Activated T-cell treated with anti-CD3 and anti-CD28 coated beads, Interleukin-2, amount 50 U/mL, for 4 hours (primary cell): Measurements from ENCODE around the gene OR51B6. TPM values are rescaled to one million over a fixed set of nuclear protein-coding genes. Genes with fewer than 3 reads are reported as not detected.

Experiments
- ATAC-seq, 2 donors: fragments of 200-7000 bp; cut with Tn5 transposase; one replicate each; pipeline ENCODE4 v1.10.0; 2021
- DNase-seq: peaks from one replicate; pipeline ENCODE4 v3.0.0-alpha.2; 2020
- H3K27me3 Mint-ChIP-seq: one replicate; pipeline ENCODE4 v1.8.0; 2021; ENCODE audit warnings: low read depth, mixed read lengths
- H3K36me3 Mint-ChIP-seq: one replicate; pipeline ENCODE4 v1.8.0; 2022; ENCODE audit warnings: mixed read lengths; ENCODE audit not compliant: insufficient read depth
- H3K4me1 Mint-ChIP-seq: one replicate; pipeline ENCODE4 v1.8.0; 2021; ENCODE audit warnings: low read depth, mixed read lengths
- H3K4me3 Mint-ChIP-seq: one replicate; pipeline ENCODE4 v1.8.0; 2021; ENCODE audit warnings: mild to moderate bottlenecking, moderate library complexity, mixed read lengths
- H3K9me3 Mint-ChIP-seq: one replicate; pipeline ENCODE4 v1.8.0; 2021; ENCODE audit warnings: mixed read lengths
- total RNA-seq, 3 donors: library from RNA; stranded (reverse); gene quantifications; one replicate each; pipeline ENCODE4 v1.2.1, GENCODE V29; 2021

OR51B6 gene
- total RNA-seq, 3 donors from 2014 or later: not detected

DNA sequence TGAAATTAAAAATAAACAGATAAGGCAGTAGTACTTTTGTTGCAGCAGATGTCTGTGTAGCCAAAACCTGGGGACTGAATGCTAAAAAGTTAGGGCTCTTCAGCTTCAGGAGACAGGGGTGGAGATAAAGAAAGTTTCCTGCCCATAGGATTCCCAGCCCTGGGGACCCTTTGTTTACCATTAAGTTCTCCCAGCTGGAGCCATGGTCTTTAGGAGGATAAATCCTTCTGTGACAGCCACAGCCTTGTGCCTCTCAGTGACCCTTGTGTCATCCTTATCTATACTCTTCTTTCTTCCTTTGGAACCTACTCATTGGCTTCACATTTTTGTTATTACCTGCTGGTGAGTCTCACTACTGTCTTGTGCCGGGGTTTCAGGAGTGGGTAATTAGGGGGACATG lies 32.3 kb downstream of the OR51B6 start, which contains the start of gene OR51M1:
Gene OR51M1, plus strand, starts transcription at position 237 of the 400 bp plus-strand sequence. CDS start 5,587 bp downstream, outside the sequence.
- Mint-ChIP-seq H3K9me3 (no peaks in the 10 kb centered on the region), H3K27me3 (no peaks in the 10 kb centered on the region), H3K4me3 (no peak within 1 kb of the TSS), H3K4me1 (no peaks in the 10 kb centered on the region), H3K36me3 (no peaks in the 10 kb centered on the region)
- DNase-seq: no peak
- no peak for ATAC-seq

DNA sequence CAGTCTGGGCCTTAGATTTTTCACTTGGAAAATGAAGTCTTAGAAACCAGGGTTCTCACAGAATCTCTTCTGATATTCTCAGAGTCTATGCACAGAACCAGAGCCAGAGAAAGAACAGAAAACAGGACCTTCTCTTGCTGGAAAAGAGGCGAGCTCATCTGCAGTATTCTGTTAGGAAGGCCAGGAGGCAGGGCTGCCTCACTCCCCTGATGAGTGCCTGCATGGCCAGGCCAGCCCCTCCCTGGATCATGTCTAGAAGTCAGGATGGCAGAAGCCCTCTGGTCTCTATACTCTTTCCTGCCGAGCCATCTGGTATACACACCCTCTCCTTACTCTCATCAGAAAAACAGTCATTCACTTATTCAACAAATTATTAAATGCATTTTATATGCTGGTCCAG lies 33.0 kb downstream of the OR51B6 start:
- H3K4me1 Mint-ChIP-seq: no peaks in the 10 kb centered on the region
- no peak overlapping the region for H3K4me3 Mint-ChIP-seq
- DNase-seq (no peak), ATAC-seq (no peak)
- no peaks in the 10 kb centered on the region for H3K36me3 Mint-ChIP-seq
- no peaks in the 10 kb centered on the region for H3K27me3 Mint-ChIP-seq
- H3K9me3 Mint-ChIP-seq: no peaks in the 10 kb centered on the region

DNA sequence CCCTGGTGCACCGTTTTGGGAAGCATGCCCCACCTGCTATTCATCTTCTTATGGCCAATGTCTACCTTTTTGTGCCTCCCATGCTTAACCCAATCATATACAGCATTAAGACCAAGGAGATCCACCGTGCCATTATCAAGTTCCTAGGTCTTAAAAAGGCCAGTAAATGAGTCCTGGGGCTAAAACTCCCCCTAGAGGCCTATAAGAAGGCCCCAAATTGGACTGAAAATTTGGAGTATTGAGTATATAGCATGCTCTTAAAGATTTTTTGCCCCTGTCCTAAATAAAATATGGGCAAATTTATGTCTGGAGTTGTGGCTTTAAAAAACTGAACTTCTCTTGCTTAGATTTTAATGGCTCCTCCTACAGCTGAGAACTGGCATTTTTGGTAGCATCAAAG lies 38.9 kb downstream of the OR51B6 start:
- Mint-ChIP-seq H3K27me3 (peaks cover 5% of the 10 kb centered on the region), H3K4me1 (no peaks in the 10 kb centered on the region), H3K9me3 (no peaks in the 10 kb centered on the region), H3K36me3 (no peaks in the 10 kb centered on the region), H3K4me3 (no peak overlapping the region)
- DNase-seq (no peak), ATAC-seq (no peak)

DNA sequence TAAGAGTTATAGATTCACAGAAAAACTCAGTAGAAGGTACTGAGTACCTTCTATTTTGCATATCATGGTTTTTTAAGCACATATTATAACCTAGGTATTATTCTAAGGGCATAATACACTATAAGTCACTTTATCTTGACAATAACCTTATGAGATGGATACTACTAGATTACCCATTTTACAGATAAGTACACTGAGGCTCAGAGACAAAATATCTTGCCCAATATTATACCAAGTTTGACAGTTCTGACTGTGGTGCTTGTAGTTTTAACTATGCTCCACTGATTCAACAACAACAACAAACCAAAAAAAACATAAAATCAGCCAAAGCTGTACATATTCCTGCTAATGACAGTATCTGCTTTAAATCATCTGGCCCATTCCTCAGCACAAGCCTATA lies 42.8 kb downstream of the OR51B6 start:
- no peak for ATAC-seq
- Mint-ChIP-seq H3K27me3 (peaks cover 5% of the 10 kb centered on the region), H3K4me1 (no peaks in the 10 kb centered on the region), H3K36me3 (no peaks in the 10 kb centered on the region), H3K4me3 (no peak overlapping the region), H3K9me3 (no peaks in the 10 kb centered on the region)
- no peak for DNase-seq

DNA sequence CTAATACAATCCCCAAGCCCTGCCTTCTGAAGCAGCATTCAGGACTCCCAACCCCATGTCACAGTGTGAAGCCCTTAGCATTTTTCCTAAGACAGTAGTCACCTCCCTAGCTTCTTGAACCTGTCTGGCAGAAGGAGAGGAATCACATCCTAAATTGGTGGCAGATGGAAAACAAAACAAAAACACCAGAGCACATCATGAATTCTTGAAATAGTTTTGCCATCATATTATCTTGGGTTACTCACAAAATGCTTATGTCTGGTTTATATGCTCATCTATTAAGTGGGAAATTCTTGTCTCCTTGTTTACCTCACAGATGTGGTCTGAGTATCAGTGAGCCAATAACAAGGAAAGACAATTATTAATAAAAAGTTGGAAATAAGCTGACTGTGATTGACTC lies 47.6 kb downstream of the OR51B6 start:
- Mint-ChIP-seq H3K9me3 (no peaks in the 10 kb centered on the region), H3K27me3 (no peaks in the 10 kb centered on the region), H3K4me3 (no peak overlapping the region), H3K36me3 (no peaks in the 10 kb centered on the region), H3K4me1 (no peaks in the 10 kb centered on the region)
- no peak for DNase-seq
- no peak for ATAC-seq

Other genes with a start within 250 kb of the OR51B6 start
- not detected for gene OR52A5, start 213.2 kb upstream of the OR51B6 start, total RNA-seq
- gene OR52A1, start 196.8 kb upstream of the OR51B6 start, total RNA-seq: not detected
- gene OR51V1, start 150.8 kb upstream of the OR51B6 start, total RNA-seq: not detected
- not detected for gene HBB, start 124.4 kb upstream of the OR51B6 start, total RNA-seq
- gene HBD, start 117.0 kb upstream of the OR51B6 start, total RNA-seq: under 1 TPM in 2 of 3 donors, not detected in 1; 0.46 to 0.51 TPM
- 1 to 10 TPM; 1.0 to 2.4 (median 1.5) TPM for gene HBG1, start 101.7 kb upstream of the OR51B6 start, total RNA-seq
- 1 to 10 TPM; 5.7 to 7.5 (median 5.8) TPM for gene HBG2, start 96.7 kb upstream of the OR51B6 start, total RNA-seq
- 1 to 10 TPM; 1.3 to 2.3 (median 2.0) TPM for gene HBE1, start 81.6 kb upstream of the OR51B6 start, total RNA-seq
- not detected for gene OR51B4, start 49.6 kb upstream of the OR51B6 start, total RNA-seq
- not detected for gene OR51B2, start 27.2 kb upstream of the OR51B6 start, total RNA-seq
- not detected for gene OR51B5, start 8.0 kb upstream of the OR51B6 start, total RNA-seq
- not detected for gene OR51M1, start 32.3 kb downstream of the OR51B6 start, total RNA-seq
- gene OR51Q1, start 70.6 kb downstream of the OR51B6 start, total RNA-seq: not detected
- gene OR51I1, start 90.0 kb downstream of the OR51B6 start, total RNA-seq: not detected
- gene OR51I2, start 97.8 kb downstream of the OR51B6 start, total RNA-seq: not detected
- gene OR52D1, start 137.2 kb downstream of the OR51B6 start, total RNA-seq: not detected
- not detected for gene UBQLN3, start 158.4 kb downstream of the OR51B6 start, total RNA-seq
- not detected for gene UBQLNL, start 165.2 kb downstream of the OR51B6 start, total RNA-seq
- not detected for gene OR52H1, start 197.0 kb downstream of the OR51B6 start, total RNA-seq
- not detected for gene OR52B6, start 229.4 kb downstream of the OR51B6 start, total RNA-seq
- gene TRIM6, start 245.1 kb downstream of the OR51B6 start, total RNA-seq: under 1 TPM in 2 of 3 donors, not detected in 1; 0.14 to 0.30 TPM